ENCODE measurements around the gene EGFL6. TPM values are rescaled to one million over a fixed set of nuclear protein-coding genes. Genes with fewer than 3 reads are reported as not detected.
"Not testable (repeated sequence)": the region's sequence is repeated elsewhere in the genome, so short reads cannot be mapped to it uniquely, and the experiment has no call there.

Gene EGFL6
- total RNA-seq, 2 donors from 2014 or later: not detected

DNA sequence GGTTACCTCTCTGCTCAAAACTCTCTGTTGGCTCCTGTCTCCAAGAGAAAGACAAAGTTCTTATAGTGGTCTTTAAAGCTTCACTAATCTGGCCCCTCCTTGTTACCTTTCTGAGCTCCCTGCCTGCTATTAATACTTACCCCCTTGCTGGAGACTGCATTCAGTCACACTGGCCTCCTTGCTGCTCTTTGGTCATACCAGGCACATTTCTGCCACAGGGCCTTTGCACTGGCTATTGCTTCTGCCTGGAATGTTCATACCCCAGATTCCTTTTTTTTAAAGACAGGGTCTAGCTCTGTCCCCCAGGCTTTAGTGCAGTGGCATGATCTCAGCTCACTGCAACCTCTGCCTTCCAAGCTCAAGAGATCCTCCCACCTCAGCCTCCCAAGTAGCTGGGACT, 103.6 kb downstream of the EGFL6 start:
- DNase-seq (no peak), ATAC-seq (no peak)
- Histone ChIP-seq H3K4me3 (no peak overlapping the region), H3K27me3 (no peaks in the 10 kb centered on the region), H3K4me1 (peaks cover 14% of the 10 kb centered on the region), H3K9me3 (no peaks in the 10 kb centered on the region), H3K27ac (no peak overlapping the region), H3K36me3 (replicated peaks in 1 of 2; ENCODE audit: insufficient read depth in 1 of 2, low read depth in 2 of 2) (no peaks in the 10 kb centered on the region)
- TF ChIP-seq, protein P1, sequence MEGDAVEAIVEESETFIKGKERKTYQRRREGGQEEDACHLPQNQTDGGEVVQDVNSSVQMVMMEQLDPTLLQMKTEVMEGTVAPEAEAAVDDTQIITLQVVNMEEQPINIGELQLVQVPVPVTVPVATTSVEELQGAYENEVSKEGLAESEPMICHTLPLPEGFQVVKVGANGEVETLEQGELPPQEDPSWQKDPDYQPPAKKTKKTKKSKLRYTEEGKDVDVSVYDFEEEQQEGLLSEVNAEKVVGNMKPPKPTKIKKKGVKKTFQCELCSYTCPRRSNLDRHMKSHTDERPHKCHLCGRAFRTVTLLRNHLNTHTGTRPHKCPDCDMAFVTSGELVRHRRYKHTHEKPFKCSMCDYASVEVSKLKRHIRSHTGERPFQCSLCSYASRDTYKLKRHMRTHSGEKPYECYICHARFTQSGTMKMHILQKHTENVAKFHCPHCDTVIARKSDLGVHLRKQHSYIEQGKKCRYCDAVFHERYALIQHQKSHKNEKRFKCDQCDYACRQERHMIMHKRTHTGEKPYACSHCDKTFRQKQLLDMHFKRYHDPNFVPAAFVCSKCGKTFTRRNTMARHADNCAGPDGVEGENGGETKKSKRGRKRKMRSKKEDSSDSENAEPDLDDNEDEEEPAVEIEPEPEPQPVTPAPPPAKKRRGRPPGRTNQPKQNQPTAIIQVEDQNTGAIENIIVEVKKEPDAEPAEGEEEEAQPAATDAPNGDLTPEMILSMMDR (IDR thresholded peaks at IDR 0.05): no peak
- no peak for TF ChIP-seq POLR2A (IDR thresholded peaks at IDR 0.05)
- intact Hi-C loops (cut with DNase I): no loop called here

DNA sequence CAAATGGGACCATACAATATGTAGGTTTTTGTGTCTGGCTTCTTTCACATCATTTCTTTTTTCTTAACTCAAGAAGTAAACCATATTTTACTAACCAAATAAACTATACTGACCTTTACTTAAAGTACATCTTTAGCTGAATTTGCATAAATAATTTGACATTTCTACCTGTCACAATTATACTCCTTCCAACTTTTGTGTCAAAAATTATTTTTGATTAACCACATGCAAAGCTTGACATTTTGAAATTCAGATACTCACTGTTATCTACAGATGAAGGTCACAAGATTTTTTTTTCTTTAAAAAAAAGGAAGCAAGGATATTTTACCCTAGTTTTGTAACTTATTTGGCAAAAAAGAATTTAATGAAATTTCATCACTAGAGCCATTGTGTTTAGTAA, 107.5 kb downstream of the EGFL6 start:
- intact Hi-C loops (cut with DNase I): no loop called here
- no peaks in the 10 kb centered on the region for H3K9me3 ChIP-seq
- no peak overlapping the region for H3K4me3 ChIP-seq
- no peaks in the 10 kb centered on the region for H3K36me3 ChIP-seq (replicated peaks in 1 of 2; ENCODE audit: insufficient read depth in 1 of 2, low read depth in 2 of 2)
- TF ChIP-seq POLR2A (IDR thresholded peaks at IDR 0.05): no peak
- TF ChIP-seq, protein P1 (IDR thresholded peaks at IDR 0.05): no peak
- ATAC-seq: no peak
- no peak for DNase-seq
- H3K27me3 ChIP-seq: no peaks in the 10 kb centered on the region
- H3K27ac ChIP-seq: no peak overlapping the region
- H3K4me1 ChIP-seq: no peaks in the 10 kb centered on the region

GRCh38 chrX:13679700-13680099, 110.3 kb downstream of the EGFL6 start:
- H3K27ac ChIP-seq; H3K4me1 ChIP-seq; H3K4me3 ChIP-seq; intact Hi-C loops (cut with DNase I); ATAC-seq; H3K27me3 ChIP-seq; H3K9me3 ChIP-seq; H3K36me3 ChIP-seq (replicated peaks in 1 of 2; ENCODE audit: insufficient read depth in 1 of 2, low read depth in 2 of 2); DNase-seq: not testable (repeated sequence)
- WGBS, 2 donors: 90 to 100% methylated on average over 1 of the region's 4 CpGs

DNA sequence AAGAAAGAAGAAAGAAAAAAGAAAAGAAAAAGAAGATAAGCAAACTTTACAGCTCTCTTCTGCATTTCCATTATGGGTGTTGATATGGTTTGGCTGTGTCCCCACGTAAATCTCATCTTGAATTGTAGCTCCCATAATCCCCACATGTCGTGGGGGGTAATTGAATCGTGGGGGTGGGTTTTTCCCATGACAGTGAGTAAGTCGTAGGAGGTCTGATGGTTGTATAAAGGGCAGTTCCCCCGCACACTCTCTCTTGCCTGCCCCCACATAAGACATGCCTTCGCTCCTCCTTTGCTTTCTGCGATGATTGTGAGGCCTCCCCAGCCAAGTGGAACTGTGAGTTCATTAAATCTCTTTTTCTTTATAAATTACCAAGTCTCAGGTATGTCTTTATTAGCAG, 112.2 kb downstream of the EGFL6 start:
- 92 to 95% methylated on average over 7 of the region's 7 CpGs for WGBS, 2 donors
- DNase-seq: no peak
- no peak for ATAC-seq

More for the DNA sequence above, 112.2 kb downstream of the EGFL6 start:
- no peak for TF ChIP-seq POLR2A (IDR thresholded peaks at IDR 0.05)
- TF ChIP-seq, protein P1 (IDR thresholded peaks at IDR 0.05): no peak
- Histone ChIP-seq H3K36me3 (replicated peaks in 1 of 2; ENCODE audit: insufficient read depth in 1 of 2, low read depth in 2 of 2) (no peaks in the 10 kb centered on the region), H3K9me3 (no peaks in the 10 kb centered on the region), H3K4me3 (no peak overlapping the region), H3K27ac (no peak overlapping the region), H3K27me3 (no peaks in the 10 kb centered on the region), H3K4me1 (no peaks in the 10 kb centered on the region)
- intact Hi-C loops (cut with DNase I): no loop called here

Small RNAs within 50 kb of the gene (microRNA-seq; reads per million reads assigned to microRNA genes)
- gene MIR6086 (ENCODE audit: borderline number of aligned reads in 2 of 2, borderline replicate concordance in 2 of 2): 0 reads per million in 2 donors

Other genes with a start within 250 kb of the EGFL6 start
- not detected for gene ATXN3L, start 249.5 kb upstream of the EGFL6 start, total RNA-seq
- 1 to 10 TPM; 3.1 to 5.3 TPM for gene TCEANC, start 83.5 kb downstream of the EGFL6 start, total RNA-seq
- gene RAB9A, start 119.5 kb downstream of the EGFL6 start, total RNA-seq: 10 to 100 TPM; 14.3 to 15.5 TPM
- 10 to 100 TPM; 14.5 to 28.5 TPM for gene TRAPPC2, start 165.0 kb downstream of the EGFL6 start, total RNA-seq
- 10 to 100 TPM; 27.5 to 36.6 TPM for gene OFD1, start 165.1 kb downstream of the EGFL6 start, total RNA-seq
- 1 to 10 TPM in 1 of 2 donors, under 1 TPM in 1; under 0.01 to 2.3 TPM for gene GPM6B, start 247.5 kb downstream of the EGFL6 start, total RNA-seq

All from body of pancreas (tissue), 4 donors.